Epithelial cell of proximal tubule (primary cell): Measurements from ENCODE around the gene IQCE. TPM values are rescaled to one million over a fixed set of nuclear protein-coding genes. Genes with fewer than 3 reads are reported as not detected.

Experiments
- DNase-seq: peaks from one replicate; pipeline ENCODE4 v3.0.0-alpha.2; 2011; ENCODE audit warnings: low read depth
- H3K4me3 ChIP-seq: 2 replicates; pipeline ENCODE4 v1.5.1; 2011; ENCODE audit warnings: low read depth, mild to moderate bottlenecking, low read length
- CTCF ChIP-seq: conservative IDR thresholded peaks from 2 replicates; pipeline ENCODE4 v1.5.1; 2012; ENCODE audit warnings: low read depth, mild to moderate bottlenecking, low read length
- total RNA-seq: library from RNA; depleted of rRNA; stranded (reverse); fragments of >200 nt; gene quantifications from 2 replicates; pipeline ENCODE4 v1.2.3, GENCODE V29; 2015

Gene IQCE
- total RNA-seq, 1 donor from 2014 or later, result 25.0 TPM

- H3K4me3 ChIP-seq, result no peak overlapping the region
- DNase-seq, result no peak
- TF ChIP-seq CTCF, result no peak
Measured at GRCh38 chr7:2580636-2581035, 21.9 kb downstream of the IQCE start.

- TF ChIP-seq CTCF, result no peak
- no peak overlapping the region for H3K4me3 ChIP-seq
- DNase-seq, result no peak
Measured at GRCh38 chr7:2582006-2582735, 23.4 kb downstream of the IQCE start.

- no peak overlapping the region for H3K4me3 ChIP-seq
- no peak for DNase-seq
- TF ChIP-seq CTCF, result no peak
Measured at GRCh38 chr7:2583798-2584580, 25.2 kb downstream of the IQCE start.

GRCh38 chr7:2585446-2585845, 26.7 kb downstream of the IQCE start:
- DNase-seq, result no peak
- TF ChIP-seq CTCF, result no peak
- no peak overlapping the region for H3K4me3 ChIP-seq

- TF ChIP-seq CTCF, result no peak
- H3K4me3 ChIP-seq, result no peak overlapping the region
- no peak for DNase-seq
Measured at GRCh38 chr7:2586326-2587020, 27.7 kb downstream of the IQCE start.

- no peak for TF ChIP-seq CTCF
- H3K4me3 ChIP-seq, result no peak overlapping the region
- no peak for DNase-seq
Measured at GRCh38 chr7:2587134-2587533, 28.4 kb downstream of the IQCE start.
